Measurements from ENCODE around the gene ITPK1.

DNA sequence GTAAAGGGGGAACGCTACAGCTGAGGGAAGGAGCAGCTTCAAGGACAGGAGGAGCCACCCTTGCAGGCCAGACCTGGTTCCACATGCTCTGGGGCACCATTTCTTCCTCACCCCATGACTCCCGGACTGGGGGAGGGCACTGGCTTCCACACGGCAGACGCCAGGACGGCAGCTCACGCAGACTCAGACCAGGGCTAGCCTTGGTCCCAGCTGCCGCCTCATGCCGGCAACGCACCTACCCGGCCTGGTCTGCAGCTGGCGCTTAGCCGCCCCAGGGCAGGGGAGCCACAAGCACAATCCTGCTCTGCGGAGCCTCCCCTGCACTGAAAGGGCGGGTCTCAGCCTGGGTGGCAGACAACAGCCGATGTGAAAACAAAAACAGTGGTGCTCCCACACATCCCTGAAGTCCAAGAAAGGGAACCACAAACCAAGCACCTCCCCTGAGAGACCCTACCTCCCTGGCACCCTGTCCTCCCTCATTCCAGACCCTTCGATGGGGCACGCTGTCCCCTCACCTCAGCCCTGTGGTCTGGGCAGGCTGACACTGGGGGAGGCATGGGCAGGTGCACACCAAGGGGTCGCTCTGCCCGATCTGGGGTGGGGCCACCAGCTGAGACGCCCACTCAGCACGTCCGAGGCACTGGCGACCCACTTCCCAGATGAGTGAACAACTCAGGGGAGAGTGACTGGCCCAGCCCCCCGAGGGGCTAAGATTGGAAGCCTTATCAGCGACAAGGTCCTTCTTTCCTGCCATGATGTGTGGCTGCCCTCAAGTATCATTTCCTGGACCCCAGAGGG is 127.8 kb downstream of the ITPK1 start:
- TF ChIP-seq EZH2 (IDR thresholded peaks at IDR 0.05; ENCODE audit: insufficient read depth, poor library complexity, severe bottlenecking) = no peak
- no peak for TF ChIP-seq EZH2phosphoT487 (IDR thresholded peaks at IDR 0.05; ENCODE audit: insufficient read depth, low read depth)

Data from GM23248 (cell line).